ENCODE data around the gene KRR1.

KRR1 gene

GRCh38 chr12:75542942-75543341 lies 31.5 kb upstream of the KRR1 start:
- no peak overlapping the region for H3K4me3 ChIP-seq (ENCODE audit: low read depth, low read length)
- no peak for TF ChIP-seq CTCF (IDR thresholded peaks at IDR 0.05; ENCODE audit: control insufficient read depth, extremely low read depth, insufficient read depth)
- DNase-seq (ENCODE audit: low read depth): no peak

GRCh38 chr12:75539889-75540288 lies 28.5 kb upstream of the KRR1 start:
- DNase-seq (ENCODE audit: low read depth): no peak
- TF ChIP-seq CTCF (IDR thresholded peaks at IDR 0.05; ENCODE audit: control insufficient read depth, extremely low read depth, insufficient read depth): no peak

GRCh38 chr12:75533239-75533638 lies 21.8 kb upstream of the KRR1 start:
- no peak for TF ChIP-seq CTCF (IDR thresholded peaks at IDR 0.05; ENCODE audit: control insufficient read depth, extremely low read depth, insufficient read depth)
- no peak for DNase-seq (ENCODE audit: low read depth)
- H3K4me3 ChIP-seq (ENCODE audit: low read depth, low read length): no peak overlapping the region

More at GRCh38 chr12:75539889-75540288, 28.5 kb upstream of the KRR1 start:
- H3K4me3 ChIP-seq (ENCODE audit: low read depth, low read length): no peak overlapping the region

GRCh38 chr12:75529826-75530225 lies 18.4 kb upstream of the KRR1 start:
- TF ChIP-seq CTCF (IDR thresholded peaks at IDR 0.05; ENCODE audit: control insufficient read depth, extremely low read depth, insufficient read depth): no peak
- no peak for DNase-seq (ENCODE audit: low read depth)
- no peak overlapping the region for H3K4me3 ChIP-seq (ENCODE audit: low read depth, low read length)

GRCh38 chr12:75529316-75529715 lies 17.9 kb upstream of the KRR1 start:
- TF ChIP-seq CTCF (IDR thresholded peaks at IDR 0.05; ENCODE audit: control insufficient read depth, extremely low read depth, insufficient read depth): no peak
- DNase-seq (ENCODE audit: low read depth): no peak
- no peak overlapping the region for H3K4me3 ChIP-seq (ENCODE audit: low read depth, low read length)

- TF ChIP-seq CTCF (IDR thresholded peaks at IDR 0.05; ENCODE audit: control insufficient read depth, extremely low read depth, insufficient read depth): no peak
- no peak overlapping the region for H3K4me3 ChIP-seq (ENCODE audit: low read depth, low read length)
- DNase-seq (ENCODE audit: low read depth): no peak
These were observed 17.3 kb upstream of the KRR1 start for GRCh38 chr12:75528692-75529091.

- DNase-seq (ENCODE audit: low read depth): no peak
- TF ChIP-seq CTCF (IDR thresholded peaks at IDR 0.05; ENCODE audit: control insufficient read depth, extremely low read depth, insufficient read depth): no peak
- no peak overlapping the region for H3K4me3 ChIP-seq (ENCODE audit: low read depth, low read length)
These were observed 16.9 kb upstream of the KRR1 start for GRCh38 chr12:75528272-75528671.

Measured in LNCaP clone FGC (cell line).